Transverse colon (tissue), 4 donors: ENCODE data around the gene UBALD1. TPM values are rescaled to one million over a fixed set of nuclear protein-coding genes. Genes with fewer than 3 reads are reported as not detected.

Source experiments
- DNase-seq: peaks from one replicate; pipeline ENCODE4 v3.0.0-alpha.2; 2019
- H3K27ac ChIP-seq, 4 donors: fragments of 200-600 bp; sonication (generic); 2 replicates each; pipeline ENCODE4 v1.5.1; 2016 to 2018; ENCODE audit warnings: inconsistent platforms in 4 of 4
- H3K27me3 ChIP-seq: fragments of 200-600 bp; sonication (generic); 2 replicates; pipeline ENCODE4 v1.5.1; 2017; ENCODE audit warnings: inconsistent platforms
- H3K36me3 ChIP-seq, 4 donors: fragments of 200-600 bp; sonication (generic); 2 replicates each; pipeline ENCODE4 v1.5.1; 2017 to 2019; ENCODE audit warnings: inconsistent platforms in 4 of 4
- H3K4me1 ChIP-seq, 4 donors: fragments of 200-600 bp; sonication (generic); 2 replicates each; pipeline ENCODE4 v1.5.1; 2017 to 2020; ENCODE audit warnings: inconsistent platforms in 4 of 4
- H3K4me3 ChIP-seq, 4 donors: fragments of 200-600 bp; sonication (generic); 1 replicate in 1 of 4; 2 replicates in 3 of 4; pipeline versions ENCODE4 v1.5.1 to v1.6.1; 2017 to 2019; ENCODE audit warnings: inconsistent platforms in 4 of 4
- H3K9me3 ChIP-seq, 2 donors: fragments of 200-600 bp; sonication (generic); 2 replicates each; pipeline ENCODE4 v1.5.1; 2017 to 2019; ENCODE audit warnings: inconsistent platforms in 2 of 2
- EP300 ChIP-seq: sonication (generic); formaldehyde crosslinking; IDR thresholded peaks from one replicate; pipeline ENCODE4 v1.6.1; 2017; ENCODE audit warnings: antibody characterized with exemption, low read depth
- POLR2A ChIP-seq: fragments of 450-650 bp; IDR thresholded peaks from one replicate; pipeline ENCODE4 v1.6.1; 2016; ENCODE audit warnings: antibody characterized with exemption, mild to moderate bottlenecking, moderate library complexity
- POLR2AphosphoS5 ChIP-seq, 3 donors: sonication (generic); formaldehyde crosslinking; IDR thresholded peaks; one replicate each; pipeline ENCODE4 v1.6.1; 2016; ENCODE audit warnings: antibody characterized with exemption in 3 of 3
- WGBS, 2 donors: methylation state at CpG; one replicate each; pipeline ENCODE4 v1.1.5; 2018; ENCODE audit warnings: low coverage in 1 of 2; 5-methylcytosine and 5-hydroxymethylcytosine counted together
- in situ Hi-C, 4 donors: fragments of 200-750 bp; cut with MboI; loops; one replicate each; pipeline versions ENCODE4 v1.15.0 to v1.15.1; 2017; ENCODE audit warnings: low sequenced_read_pairs in 3 of 4, low pct_ligation_motif_present in 1 of 4, low pct_unique_long_range_greater_than_20kb in 1 of 4
- intact Hi-C: fragments of 100-400 bp; cut with DNase I; formaldehyde crosslinking; loops from one replicate; pipeline ENCODE4 v1.15.1; 2023; ENCODE audit warnings: low total_unique reads
- total RNA-seq, 4 donors: library from RNA; depleted of rRNA; stranded (reverse); fragments of >200 nt; gene quantifications; one replicate each; pipeline ENCODE4 v1.1.0, GENCODE V29; 2016
- TF ChIP-seq, protein P1 (sequence below), 5 experiments: fragments of 200-600 bp in 3 of 5; fragments of 450-650 bp in 2 of 5; sonication (generic) in 3 of 5; IDR thresholded peaks; 1 replicate in 2 of 5; 2 replicates in 3 of 5; pipeline ENCODE4 v1.5.1; 2016 to 2017; ENCODE audit warnings: antibody characterized with exemption in 5 of 5, inconsistent platforms in 3 of 5, mild to moderate bottlenecking in 2 of 5, moderate library complexity in 1 of 5

UBALD1 gene
- total RNA-seq, 4 donors from 2014 or later = 8.6 to 18.0 (median 10.5) TPM

DNA sequence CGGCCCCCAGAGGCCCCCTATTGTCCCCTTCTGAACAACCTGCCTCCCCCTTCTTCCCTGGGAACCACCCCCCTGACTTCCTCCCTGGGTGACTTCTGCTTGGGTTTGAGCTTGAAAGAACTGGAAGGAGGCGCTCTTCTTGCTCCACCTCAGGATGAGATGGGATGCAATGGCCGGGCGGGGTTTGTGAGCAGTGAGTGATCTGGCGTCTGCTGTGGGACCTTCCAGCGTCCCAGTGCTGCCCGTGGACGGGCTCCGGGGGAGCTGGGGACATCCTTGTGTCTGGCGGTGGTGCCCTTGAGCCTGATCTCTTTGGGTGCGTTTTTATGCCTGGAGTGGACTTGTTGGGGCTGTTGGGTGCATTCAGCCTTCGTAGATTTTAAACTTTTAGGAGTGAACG lies 21.5 kb upstream of the UBALD1 start:
- TF ChIP-seq EP300 = no peak
- TF ChIP-seq, protein P1, sequence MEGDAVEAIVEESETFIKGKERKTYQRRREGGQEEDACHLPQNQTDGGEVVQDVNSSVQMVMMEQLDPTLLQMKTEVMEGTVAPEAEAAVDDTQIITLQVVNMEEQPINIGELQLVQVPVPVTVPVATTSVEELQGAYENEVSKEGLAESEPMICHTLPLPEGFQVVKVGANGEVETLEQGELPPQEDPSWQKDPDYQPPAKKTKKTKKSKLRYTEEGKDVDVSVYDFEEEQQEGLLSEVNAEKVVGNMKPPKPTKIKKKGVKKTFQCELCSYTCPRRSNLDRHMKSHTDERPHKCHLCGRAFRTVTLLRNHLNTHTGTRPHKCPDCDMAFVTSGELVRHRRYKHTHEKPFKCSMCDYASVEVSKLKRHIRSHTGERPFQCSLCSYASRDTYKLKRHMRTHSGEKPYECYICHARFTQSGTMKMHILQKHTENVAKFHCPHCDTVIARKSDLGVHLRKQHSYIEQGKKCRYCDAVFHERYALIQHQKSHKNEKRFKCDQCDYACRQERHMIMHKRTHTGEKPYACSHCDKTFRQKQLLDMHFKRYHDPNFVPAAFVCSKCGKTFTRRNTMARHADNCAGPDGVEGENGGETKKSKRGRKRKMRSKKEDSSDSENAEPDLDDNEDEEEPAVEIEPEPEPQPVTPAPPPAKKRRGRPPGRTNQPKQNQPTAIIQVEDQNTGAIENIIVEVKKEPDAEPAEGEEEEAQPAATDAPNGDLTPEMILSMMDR (IDR thresholded peaks at IDR 0.05) = no peak
- TF ChIP-seq POLR2AphosphoS5 (IDR thresholded peaks at IDR 0.05) = no peak
- TF ChIP-seq POLR2A = no peak
- no peak for DNase-seq
- H3K9me3 ChIP-seq = no peaks in the 10 kb centered on the region
- peaks cover 0 to 12% (median 6%) of the 10 kb centered on the region in 4 donors for H3K4me1 ChIP-seq
- intact Hi-C loops = no loop called here
- no peaks in the 10 kb centered on the region for H3K27me3 ChIP-seq
- H3K36me3 ChIP-seq = peaks cover 0 to 9% (median 0%) of the 10 kb centered on the region in 4 donors
- no peak overlapping the region for H3K27ac ChIP-seq
- in situ Hi-C loops = no loop called here
- WGBS, 2 donors = 97 to 100% methylated on average over 1 to 12 of the region's 13 CpGs
- H3K4me3 ChIP-seq = no peak overlapping the region

DNA sequence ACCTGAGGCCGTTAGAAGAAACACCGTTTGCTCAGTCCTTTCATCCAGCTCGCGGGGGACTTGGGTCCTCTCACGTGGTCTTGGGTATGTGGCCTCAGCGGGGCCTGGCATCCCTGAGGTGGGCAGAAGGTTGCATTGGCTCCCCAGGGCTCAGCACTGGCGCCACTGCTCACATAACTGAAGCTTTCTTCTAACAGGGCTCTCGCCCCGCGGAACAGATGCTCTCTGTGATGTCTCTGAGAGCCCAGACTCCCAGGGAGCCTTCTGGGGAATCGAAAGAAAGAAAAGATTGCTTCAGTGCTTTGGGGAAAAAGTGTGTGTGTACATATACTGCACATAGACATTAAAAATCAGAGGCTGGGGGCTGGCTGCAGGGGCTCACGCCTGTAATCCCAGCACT lies 20.1 kb upstream of the UBALD1 start:
- in situ Hi-C loops = no loop called here
- Histone ChIP-seq H3K27ac (no peak overlapping the region), H3K27me3 (no peaks in the 10 kb centered on the region), H3K4me3 (no peak overlapping the region), H3K9me3 (no peaks in the 10 kb centered on the region), H3K4me1 (no peaks in the 10 kb centered on the region), H3K36me3 (peaks cover 0 to 9% (median 0%) of the 10 kb centered on the region in 4 donors)
- WGBS, 2 donors = 93% methylated on average over 12 of the region's 12 CpGs; no CpG with 5 or more reads in 1 of the 2 donors
- intact Hi-C loops = no loop called here
- TF ChIP-seq POLR2A (no peak), EP300 (no peak)
- DNase-seq = no peak

DNA sequence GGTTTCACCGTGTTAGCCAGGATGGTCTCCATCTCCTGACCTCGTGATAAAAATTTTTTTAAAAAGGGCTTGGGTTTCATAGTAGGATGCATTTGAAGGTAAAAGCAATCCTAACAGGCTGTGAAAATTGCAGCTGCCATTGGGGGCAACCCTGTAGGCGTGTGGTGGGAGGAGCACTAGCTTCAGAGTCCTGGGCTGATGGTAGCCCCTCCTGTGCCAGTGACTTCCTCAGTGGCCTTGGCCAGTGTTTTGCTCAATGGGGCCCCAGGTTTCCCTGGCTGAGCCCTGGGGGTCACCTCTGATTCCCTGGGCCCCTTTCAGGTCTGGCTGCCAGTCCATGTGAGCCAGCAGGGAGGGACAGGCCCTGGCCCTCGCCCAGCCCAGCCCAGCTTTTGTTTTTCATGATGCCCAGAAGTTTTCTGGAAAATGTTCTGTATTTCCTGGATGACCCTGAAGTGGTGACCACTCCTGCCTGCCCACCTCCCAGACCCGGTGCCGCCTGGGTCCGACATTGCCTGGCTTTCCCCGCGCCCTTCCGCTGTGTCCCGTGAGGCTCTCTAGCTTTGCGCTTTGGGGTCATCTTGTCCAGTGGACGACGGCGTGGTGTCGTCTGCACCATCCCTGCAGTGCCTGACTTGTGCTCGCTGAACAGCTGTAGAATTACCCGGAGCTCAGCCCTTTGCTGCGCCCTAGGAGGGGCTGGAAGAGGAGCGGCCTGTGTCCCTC lies 19.4 kb upstream of the UBALD1 start:
- TF ChIP-seq POLR2A = no peak
- TF ChIP-seq, protein P1 (IDR thresholded peaks at IDR 0.05) = no peak
- TF ChIP-seq POLR2AphosphoS5 (IDR thresholded peaks at IDR 0.05) = no peak
- no peak for TF ChIP-seq EP300
- H3K9me3 ChIP-seq = no peaks in the 10 kb centered on the region
- H3K4me3 ChIP-seq = no peak overlapping the region
- peaks cover 0 to 9% (median 0%) of the 10 kb centered on the region in 4 donors for H3K36me3 ChIP-seq
- H3K27ac ChIP-seq = no peak overlapping the region
- 90 to 100% methylated on average over 2 to 20 of the region's 20 CpGs for WGBS, 2 donors
- no peaks in the 10 kb centered on the region for H3K27me3 ChIP-seq
- no peaks in the 10 kb centered on the region for H3K4me1 ChIP-seq
- no peak for DNase-seq
- intact Hi-C loops (no loop called here), in situ Hi-C loops (no loop called here)

DNA sequence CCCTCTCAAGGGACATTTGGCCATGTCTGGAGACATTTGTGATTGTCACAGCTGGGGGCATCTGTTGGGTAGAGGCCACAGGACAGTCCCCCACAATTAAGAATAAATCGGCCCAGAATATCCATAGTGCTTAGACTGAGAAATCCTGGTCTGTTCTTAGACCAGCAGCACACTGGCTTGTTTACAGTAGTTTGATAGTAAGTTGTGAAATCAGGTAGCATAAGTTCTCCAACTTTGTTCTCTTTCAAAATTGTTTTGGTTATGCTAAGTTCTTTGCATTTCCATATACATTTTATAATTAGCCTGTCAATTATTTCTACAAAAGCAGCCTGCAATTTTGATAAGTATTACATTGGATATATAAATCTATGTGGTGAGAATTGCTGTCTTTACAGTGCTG lies 16.8 kb upstream of the UBALD1 start:
- no peak overlapping the region for H3K27ac ChIP-seq
- no peak overlapping the region for H3K4me3 ChIP-seq
- peaks cover 0 to 9% (median 0%) of the 10 kb centered on the region in 4 donors for H3K36me3 ChIP-seq
- TF ChIP-seq EP300 (no peak), POLR2A (no peak), POLR2AphosphoS5 (IDR thresholded peaks at IDR 0.05) (no peak)
- TF ChIP-seq, protein P1 (IDR thresholded peaks at IDR 0.05) = no peak
- intact Hi-C loops (no loop called here), in situ Hi-C loops (no loop called here)
- H3K27me3 ChIP-seq = no peaks in the 10 kb centered on the region
- no peaks in the 10 kb centered on the region for H3K9me3 ChIP-seq
- 100% methylated on average over 1 of the region's 1 CpG; no CpG with 5 or more reads in 1 of the 2 donors for WGBS, 2 donors
- DNase-seq = no peak
- peaks cover 3 to 7% (median 4%) of the 10 kb centered on the region in 4 donors for H3K4me1 ChIP-seq
